ENCODE data around the gene ERC2.
A peak's percentile ranks its signal among the peaks of the same experiment; 100 is the strongest.

ERC2 gene

DNA sequence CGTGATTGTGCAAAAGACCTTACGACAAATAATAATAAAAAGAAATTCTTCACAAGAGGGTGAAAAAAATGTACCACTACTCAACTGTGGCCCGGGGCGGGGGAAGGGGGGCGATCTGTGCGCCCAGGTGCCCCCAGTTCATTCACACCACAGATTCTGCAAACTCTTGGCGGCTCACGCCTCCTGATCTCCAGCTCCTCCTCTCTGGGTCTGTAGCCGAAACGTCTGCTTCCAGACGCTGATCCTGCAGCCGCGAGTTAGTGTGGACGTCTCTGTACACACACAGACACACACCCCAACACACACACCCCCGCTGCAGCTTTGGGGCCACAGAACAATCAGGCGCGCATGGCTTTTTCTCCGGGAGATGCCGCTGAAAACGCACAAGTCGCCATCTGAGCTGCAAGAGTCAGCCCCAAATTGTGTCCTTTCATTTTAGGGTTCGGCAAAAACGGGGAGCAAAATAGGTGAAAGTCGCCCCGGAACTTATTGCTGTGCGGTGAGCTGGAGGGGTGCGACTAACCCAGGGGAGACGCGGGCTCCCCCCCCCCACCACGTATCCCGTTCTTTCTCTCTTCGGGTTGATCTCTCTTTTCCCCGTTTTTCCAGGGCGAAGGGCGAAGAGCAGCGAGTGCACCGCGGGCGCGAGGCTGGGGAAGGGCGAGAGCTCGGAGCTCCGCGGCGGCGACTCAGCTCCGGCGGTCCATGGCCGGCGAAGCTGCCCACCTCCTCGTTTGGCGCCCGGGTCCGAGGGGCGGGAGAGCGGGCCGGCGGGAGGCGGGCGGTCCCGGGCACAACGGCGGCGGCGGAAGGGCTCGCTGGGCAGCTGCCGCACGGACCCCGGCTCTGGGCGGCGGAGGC lies 980.7 kb downstream of the ERC2 start:
- FAIRE-seq: no peak

DNA sequence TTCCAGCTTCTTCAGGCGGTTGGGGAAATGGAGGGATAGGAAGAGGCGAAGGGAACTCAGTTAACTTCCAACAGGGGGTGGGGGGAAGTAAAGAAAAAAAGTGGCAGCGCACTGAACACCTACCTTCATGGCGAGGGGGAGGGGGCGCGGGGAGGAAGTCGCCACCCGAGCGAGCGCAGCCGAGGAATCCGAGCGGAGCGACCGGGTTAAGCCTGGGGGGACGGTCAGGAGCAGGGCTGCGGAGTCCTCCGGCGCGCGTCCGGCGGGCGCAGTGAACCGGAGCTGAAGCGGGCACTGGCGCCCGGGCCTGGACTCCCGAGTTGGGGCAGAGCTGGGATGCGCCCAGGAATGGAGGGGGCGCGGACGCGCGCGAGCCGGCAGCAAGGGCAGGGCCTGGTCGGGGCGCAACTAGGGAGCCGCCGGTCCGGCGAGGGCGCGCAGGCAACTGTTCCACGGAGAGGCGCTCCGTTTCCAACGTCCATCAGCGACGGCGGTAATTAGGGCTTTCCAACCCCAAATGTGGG lies 981.3 kb downstream of the ERC2 start, which contains the start of gene WNT5A:
Gene WNT5A (minus strand): TSS at position 450 of the 524 bp plus-strand sequence. CDS start 321 bp downstream, at position 129.
- DNase-seq (ENCODE audit: extremely low spot score, insufficient read length, low read depth): no peak
- FAIRE-seq: no peak

More for the DNA sequence above, 980.7 kb downstream of the ERC2 start:
- DNase-seq (ENCODE audit: extremely low spot score, insufficient read length, low read depth): no peak

DNA sequence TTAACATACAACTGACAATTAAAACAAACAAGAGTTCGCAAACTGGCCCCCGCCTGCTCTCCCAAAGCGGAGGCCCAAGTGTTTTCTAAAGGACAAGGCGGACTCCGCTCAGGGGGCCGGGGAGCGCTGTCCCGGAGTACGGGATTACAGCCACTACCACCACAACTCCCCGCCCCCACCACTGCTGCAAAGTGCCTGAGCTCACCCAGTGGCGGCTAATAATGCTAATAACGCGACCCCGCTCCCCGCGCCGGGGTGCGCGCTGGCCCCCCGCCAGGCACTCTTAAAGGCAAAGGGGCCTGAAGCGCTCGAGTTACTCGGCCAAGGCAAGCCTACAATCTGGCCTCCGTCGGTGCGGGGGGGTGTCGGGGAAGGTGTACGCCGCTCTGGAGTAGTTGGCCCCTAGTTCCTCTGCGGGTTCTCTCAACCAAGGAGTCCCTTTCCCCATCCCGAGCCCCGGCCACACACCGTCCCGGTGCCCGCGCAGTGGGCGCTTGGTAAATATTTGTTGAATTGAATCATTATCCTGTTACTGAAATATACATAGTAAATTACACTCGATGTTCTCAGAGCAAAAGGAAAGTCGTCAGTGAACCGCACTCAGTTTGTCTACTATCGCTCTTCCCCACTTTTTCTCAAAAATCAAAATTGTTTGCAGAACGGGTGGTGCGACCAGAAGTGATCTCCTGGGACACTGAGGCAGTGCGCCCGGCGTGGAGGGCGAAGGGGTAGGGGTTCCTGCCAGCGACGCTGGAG lies 982.0 kb downstream of the ERC2 start:
- FAIRE-seq (no peak), DNase-seq (ENCODE audit: extremely low spot score, insufficient read length, low read depth) (no peak)

DNA sequence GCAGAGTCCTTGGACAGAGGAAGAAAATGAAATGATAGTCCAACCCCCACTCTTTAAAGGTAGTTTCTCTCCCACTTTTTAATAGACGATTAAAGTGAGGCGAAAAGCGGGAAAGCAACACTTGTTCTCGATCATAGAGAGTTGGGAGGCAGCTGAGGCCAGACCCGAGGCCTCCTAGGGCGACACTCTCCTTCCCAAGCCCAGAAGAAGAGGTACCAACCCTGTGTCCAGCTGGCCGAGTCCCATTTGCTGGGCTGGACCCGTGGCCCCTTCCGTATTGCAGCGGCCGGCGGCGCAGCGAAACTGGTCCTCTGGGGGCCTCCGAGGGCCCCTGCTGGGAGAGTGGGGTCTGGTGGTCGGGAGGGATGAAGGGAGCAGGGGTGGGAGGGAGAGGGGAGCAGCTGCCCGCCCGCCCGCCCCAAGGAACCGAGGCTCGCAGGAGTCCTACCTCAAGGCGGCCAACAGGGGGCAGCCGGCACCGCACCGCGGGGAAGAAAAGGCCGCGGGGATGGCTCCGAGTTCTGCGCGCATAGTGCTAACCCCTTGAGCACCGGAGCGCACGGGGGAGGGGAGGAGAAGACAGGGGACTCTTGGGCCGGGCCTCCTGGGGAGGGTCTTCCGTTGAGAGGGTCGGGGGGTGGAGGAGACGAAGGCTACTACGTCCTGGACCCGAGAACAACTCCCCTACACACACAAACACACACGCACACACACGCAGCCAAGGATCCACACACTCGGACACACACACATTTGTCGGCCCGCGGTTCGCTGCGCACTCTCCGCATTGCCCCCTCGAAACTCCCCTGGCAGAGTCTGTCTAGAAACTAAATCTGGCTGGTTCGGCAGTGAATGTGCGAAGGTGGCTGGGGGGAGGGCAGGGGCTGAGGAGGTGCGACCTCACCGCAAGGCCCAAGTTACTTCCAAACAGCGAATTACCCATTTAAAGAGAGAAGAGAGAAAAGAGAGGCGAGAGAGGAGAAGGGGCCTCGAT lies 983.2 kb downstream of the ERC2 start:
- no peak for FAIRE-seq
- DNase-seq (ENCODE audit: extremely low spot score, insufficient read length, low read depth): peak; percentile 62

DNA sequence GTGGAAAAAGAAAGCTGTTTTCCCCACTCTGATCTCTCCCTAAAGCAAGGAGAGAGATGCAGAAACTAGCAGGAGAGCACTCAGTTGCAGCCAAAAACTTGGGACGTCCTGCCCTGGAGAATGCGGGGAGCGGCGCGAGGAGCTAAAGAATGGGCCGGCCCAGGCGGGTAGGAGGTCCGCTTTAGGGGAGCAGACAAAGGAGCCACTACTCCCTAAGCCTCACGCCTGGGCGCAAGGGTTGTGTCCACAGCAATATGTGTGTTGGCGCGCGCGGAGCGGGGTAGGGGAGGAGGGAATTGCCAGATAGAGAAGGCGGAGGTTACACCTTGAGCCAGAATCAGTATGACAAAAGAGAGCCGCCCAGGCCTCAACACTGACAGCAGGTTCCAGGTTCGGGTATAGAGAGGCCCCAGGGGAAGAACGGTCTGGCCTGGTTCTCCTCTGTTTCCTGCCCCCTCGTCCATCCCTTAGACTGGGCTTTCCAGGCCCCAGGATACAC lies 984.0 kb downstream of the ERC2 start:
- no peak for DNase-seq (ENCODE audit: extremely low spot score, insufficient read length, low read depth)
- no peak for FAIRE-seq

DNA sequence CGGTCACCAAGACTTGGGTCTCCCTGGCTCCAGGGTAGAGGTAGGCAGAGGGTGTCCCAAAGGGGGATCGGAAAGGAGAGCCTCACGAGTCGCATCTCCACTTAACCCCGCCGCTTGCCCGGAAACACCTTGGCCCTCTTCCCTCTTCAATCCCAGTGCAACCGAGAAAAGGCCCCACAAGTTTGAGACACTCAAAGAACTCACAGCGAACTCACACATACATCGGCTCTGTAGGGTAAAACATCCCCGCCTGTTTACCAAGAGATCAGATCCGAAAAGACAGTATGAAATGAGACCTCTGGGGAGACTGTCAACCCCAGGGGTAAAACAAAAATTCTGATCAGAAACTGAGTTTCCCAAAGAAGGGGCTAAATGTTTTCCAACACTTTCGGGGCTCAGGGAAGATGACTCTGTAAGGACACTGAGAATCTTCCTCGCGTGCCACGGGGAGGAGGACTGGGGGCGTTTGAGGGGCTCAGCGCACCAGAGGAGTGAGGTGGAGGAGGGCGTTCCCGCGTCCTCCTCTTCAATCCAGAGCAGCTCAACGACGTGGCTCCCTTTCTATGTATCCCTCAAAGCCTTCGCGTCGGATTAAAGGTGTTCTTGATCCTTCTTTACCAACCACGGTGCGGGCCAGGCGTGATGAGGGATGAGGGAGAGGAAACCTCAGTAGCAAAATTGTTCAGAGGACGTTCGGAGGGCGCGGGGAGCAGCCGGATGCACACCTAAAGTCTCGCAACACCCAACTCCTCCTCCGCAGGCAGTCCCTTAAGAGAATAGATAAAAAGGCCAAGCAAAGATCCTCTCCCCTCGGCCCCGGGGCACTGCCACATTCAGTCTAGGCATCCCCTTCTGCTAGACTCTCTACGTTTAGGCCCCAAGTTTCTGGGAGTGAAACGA lies 984.8 kb downstream of the ERC2 start:
- FAIRE-seq (no peak), DNase-seq (ENCODE audit: extremely low spot score, insufficient read length, low read depth) (no peak)

DNA sequence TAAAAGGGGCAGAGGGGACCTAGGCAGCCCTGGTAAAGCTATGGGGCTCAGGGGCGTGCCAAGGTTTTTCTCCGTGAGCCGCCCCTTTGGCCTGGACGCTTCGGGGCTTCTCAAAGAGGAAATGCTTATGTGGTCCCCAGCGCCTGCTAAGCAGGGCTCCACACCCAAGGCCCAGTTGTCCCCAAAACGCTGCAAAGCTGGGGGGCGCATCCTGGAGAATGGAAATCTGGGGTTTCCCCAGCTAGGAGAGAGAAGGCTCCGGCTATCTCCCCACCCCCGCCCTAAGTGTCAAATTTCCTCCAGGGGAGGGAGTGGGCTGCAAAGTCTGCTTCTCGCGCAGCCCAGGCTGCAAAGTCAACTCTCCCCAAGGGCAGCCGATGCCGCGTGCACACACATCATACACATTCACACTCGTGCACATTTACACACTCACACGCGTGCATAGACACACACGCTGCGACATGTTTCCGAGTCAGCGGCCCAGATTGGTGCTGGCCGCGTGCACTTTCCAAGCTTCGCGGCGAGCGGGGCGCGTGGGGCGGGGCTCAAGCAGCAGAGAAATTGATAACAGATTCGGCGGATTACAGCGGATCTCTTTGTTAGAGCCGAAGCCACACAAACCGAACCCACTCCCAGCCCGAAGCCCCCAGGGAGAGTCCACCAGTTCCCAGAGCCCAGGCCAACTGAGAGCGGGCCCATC lies 985.6 kb downstream of the ERC2 start:
- FAIRE-seq (no peak), DNase-seq (ENCODE audit: extremely low spot score, insufficient read length, low read depth) (no peak)

DNA sequence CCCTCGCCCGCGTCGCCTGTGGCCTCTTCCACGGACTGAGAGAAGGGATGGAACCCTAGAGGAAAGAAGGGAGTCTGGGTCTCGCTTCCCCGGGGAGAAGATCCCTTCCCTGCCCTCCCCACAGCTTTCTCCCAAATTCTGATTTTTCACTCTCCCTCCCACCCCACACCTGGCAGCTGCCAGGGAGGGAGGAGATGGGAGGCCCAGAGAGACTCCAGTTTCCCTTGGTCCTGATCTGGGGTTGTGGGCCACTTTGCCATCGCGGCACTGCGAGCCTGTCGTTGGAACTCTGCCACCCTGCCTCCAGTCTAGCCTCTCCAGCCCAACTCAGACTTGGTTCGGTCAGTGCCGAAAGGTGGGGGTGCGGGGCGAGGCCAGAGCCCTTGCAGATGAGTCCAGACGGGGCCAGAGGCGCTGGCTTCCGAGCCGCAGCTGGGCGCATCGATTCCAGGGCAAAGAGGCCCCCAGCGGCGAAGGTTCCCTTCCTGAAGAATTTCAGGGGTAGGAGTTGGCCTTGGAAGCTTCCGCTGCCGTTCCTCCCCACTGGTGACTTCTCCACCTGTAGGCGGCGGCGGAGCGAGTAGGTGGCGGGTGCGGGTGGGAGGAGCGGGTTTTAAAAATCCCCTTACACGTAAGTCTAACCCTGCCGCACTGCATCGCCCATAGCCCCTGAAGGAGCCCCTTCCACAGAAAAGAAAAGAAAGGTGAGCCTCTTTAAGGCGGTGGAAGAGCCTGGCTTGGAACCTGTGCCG lies 986.3 kb downstream of the ERC2 start:
- FAIRE-seq (no peak), DNase-seq (ENCODE audit: extremely low spot score, insufficient read length, low read depth) (no peak)

DNA sequence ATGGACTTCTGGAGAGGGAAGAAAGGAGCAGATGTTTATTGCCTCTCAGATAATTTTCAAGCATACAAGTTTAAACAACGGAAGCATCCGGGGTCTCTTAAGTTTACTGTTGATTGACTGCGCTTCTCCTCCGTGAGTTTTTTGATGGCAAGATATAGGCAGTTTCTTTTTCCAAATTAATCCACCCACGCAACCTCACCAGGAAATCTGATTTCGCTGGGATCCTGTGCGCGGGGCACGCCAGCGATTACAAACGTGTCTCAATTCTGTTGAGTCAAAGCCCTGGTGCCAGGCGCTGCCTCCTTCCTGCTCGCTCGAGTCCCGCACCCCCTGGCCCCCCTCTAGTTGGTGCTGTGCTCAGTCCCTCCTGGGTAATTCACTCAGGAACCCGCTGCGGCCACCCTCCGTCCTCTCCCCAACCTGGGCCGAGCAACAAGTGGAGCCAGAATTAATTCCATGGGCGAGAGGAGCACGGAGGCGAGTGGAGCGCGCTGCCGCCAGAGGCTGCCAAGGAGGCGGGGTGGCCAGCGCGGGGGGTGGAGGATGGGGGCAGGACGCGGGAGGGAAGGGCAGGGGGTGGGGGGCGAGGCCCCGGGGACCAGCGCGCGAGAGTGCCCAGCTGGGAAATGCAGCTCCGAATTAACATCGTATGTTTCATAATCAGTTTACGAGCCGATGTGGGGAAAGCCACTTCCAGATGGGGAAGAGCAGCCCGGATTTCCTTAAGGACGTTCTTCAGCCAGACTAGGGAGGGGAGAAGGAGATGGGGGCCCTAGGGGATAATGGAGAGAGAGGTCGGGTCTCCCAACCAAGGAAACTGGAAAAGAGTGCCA lies 987.1 kb downstream of the ERC2 start:
- FAIRE-seq (no peak), DNase-seq (ENCODE audit: extremely low spot score, insufficient read length, low read depth) (no peak)

DNA sequence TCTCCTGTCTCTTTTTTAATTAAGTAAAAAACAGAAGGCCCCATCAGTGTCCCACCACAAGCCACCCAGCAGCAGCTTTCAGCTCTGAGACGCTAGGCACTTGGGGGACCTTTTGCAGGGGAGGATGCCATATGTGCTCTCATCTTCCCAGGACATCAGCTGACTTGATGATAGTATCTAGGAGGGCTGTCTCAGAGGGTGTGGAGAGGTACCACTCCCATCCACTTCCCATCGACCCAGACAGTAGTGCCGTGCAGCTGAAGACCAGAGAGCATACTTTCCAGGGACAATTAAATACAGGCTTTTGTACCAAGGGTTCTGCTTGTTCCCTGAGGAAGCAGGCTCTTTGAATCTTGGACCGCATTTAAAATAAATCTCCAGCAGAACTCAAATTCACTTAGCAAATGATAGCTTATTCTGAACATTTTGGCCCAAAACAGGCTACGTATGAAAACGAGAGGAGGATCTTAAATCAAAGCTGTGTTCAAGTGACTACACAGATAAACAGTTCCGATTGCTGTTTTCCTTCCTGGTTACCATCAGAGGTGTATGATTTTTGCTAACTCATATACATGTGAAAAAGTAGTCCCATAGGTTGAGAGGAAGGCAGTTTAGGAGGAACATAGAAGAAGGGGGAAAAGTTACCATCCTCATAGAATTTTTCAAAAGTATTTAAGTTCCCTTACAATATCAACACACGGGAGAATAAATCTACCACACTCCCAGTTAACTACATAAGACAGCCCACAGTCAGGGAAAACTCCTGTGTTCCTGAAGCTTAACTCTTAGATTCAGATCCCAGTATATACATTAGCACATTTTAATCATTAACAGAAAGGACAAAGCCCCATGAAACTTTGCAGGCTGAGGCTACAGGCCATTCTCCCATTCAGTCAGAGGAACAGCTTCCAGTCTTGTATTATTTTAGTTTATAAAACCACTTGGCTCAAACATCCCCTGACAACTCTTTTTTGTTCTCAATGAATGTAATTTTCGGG lies 990.7 kb downstream of the ERC2 start:
- FAIRE-seq (no peak), DNase-seq (ENCODE audit: extremely low spot score, insufficient read length, low read depth) (no peak)

DNA sequence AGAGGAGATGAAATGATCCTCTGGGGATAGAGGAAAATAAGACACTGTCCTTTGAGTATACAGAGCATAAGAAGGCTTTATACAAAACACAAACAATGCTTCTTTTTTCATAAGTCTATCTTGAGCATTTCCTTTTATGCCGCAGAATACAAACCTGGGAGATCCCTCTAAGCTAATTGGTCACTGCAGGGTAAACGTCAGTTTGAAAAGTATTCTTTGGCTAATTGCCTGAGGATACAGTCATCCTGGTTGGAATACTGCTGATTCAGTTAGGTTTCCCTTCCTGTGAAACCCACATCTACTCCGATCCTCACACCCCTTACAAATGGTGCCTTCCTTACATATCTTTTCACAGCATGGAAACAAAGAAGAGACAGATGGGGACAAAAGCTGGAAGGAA lies 991.8 kb downstream of the ERC2 start:
- FAIRE-seq (no peak), DNase-seq (ENCODE audit: extremely low spot score, insufficient read length, low read depth) (no peak)

DNA sequence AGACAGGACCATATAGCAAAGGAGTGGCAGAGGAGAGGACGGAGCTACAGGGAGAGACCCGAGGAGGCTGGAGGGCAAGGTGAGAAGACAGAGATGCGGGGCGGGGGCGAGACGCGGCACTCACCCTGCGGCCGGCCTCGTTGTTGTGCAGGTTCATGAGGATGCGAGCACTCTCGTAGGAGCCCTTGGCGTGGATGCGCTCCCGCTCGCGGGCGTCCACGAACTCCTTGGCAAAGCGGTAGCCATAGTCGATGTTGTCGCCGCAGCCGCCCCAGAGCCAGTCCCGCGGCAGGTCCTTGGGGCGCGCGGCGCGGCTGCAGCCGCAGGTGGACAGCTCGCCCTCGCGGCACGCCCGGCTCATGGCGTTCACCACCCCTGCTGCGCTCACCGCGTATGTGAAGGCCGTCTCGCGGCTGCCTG lies 994.0 kb downstream of the ERC2 start:
- FAIRE-seq: no peak
- DNase-seq (ENCODE audit: extremely low spot score, insufficient read length, low read depth): no peak

DNA sequence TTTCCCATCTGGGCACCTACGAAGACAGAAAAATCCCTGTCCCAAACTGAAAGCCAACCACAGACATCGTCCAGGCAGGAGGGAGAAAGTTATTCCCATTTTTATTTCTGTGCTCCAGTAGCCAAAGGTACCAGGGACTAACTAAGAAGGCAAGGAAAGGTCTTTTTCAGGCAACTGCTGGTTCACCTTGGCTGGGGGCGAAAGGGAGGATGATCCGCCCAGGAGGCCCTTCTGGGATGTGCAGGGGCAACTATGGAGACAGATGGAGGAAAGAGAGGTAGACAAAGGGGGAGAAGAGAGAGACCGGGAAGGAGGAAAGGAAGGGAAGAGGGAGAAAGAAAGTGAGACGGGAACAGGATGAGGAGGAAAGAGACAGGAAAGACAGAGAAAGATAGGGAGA lies 994.5 kb downstream of the ERC2 start:
- DNase-seq (ENCODE audit: extremely low spot score, insufficient read length, low read depth) (no peak), FAIRE-seq (no peak)

DNA sequence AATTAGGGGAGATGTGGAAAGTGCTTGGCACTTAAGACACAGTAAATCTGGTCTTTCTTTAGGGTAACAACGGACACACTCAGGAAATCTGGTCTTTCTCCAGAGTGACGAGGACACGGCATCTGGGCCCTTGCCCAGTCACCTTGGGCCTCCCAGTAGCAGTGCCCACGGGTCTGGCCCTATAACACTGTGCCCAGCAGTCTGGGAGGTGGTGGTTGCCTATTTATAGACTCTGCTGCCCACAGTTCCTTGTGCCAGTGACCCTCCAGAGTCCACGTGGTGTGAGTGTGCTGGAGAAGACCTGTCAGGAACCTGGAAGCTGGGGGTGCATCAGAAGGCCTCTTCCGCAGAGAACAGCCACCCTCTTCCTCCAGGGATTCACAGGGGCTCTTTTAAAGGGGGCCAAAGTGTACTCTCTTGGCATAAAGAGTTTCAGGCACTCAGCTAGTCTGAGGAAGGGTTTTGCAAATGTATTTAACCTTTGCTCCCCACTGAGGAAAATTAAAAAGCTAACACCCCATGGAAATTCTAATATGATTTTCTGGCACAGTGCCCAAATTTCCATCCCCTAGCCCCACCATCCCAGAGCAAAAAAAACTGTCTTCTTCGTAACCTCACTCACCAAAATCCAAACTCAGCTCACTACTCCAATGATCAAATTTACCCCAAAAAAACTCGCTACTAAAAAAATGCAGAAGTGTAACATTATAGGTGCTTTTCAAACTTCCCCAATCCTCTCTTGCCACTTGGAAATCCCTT lies 996.6 kb downstream of the ERC2 start:
- DNase-seq (ENCODE audit: extremely low spot score, insufficient read length, low read depth) (no peak), FAIRE-seq (no peak)

DNA sequence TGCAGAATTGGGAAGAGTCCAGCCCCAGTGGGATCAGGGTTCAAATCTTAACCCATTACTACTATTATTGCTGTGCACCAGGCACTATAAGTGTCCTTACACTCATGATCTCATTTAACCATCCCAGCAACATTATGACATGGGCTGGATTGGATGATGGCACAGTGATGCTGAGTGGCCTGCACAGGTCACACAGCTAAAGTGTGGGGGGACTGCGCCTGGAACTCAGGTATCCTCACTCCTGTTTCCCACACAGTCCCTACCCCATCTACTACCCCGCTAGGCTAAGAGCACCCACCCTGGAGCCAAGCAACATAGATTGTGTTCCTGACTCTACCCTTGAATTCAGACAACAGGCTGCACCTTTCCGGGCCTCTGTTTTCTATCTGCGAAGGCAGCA lies 997.2 kb downstream of the ERC2 start:
- DNase-seq (ENCODE audit: extremely low spot score, insufficient read length, low read depth): no peak
- no peak for FAIRE-seq
